Vagina (tissue), 2 donors: ENCODE results near the gene GPAT2.
"Not testable (repeated sequence)": the region's sequence is repeated elsewhere in the genome, so short reads cannot be mapped to it uniquely, and the experiment has no call there.

Experiments used
- CTCF ChIP-seq, 3 experiments: fragments of 450-650 bp in 2 of 3; fragments of 200-600 bp in 1 of 3; sonication (generic) in 1 of 3; IDR thresholded peaks; one replicate each; pipeline ENCODE4 v1.5.1; 2017 to 2019; ENCODE audit warnings: antibody characterized with exemption in 3 of 3, mild to moderate bottlenecking in 2 of 3, moderate library complexity in 2 of 3
- POLR2A ChIP-seq, 2 donors: fragments of 450-650 bp; IDR thresholded peaks; one replicate each; pipeline ENCODE4 v1.6.1; 2017; ENCODE audit warnings: antibody characterized with exemption in 2 of 2, mild to moderate bottlenecking in 2 of 2, moderate library complexity in 2 of 2

- TF ChIP-seq CTCF, POLR2A (IDR thresholded peaks at IDR 0.05): not testable (repeated sequence)
Observed at GRCh38 chr2:96035554-96035953, 838 bp upstream of the GPAT2 start.
